Measurements from ENCODE around the gene ERG28. TPM values are rescaled to one million over a fixed set of nuclear protein-coding genes. Genes with fewer than 3 reads are reported as not detected.

Gene ERG28
- polyA plus RNA-seq, 1 experiment = 23.7 TPM

DNA sequence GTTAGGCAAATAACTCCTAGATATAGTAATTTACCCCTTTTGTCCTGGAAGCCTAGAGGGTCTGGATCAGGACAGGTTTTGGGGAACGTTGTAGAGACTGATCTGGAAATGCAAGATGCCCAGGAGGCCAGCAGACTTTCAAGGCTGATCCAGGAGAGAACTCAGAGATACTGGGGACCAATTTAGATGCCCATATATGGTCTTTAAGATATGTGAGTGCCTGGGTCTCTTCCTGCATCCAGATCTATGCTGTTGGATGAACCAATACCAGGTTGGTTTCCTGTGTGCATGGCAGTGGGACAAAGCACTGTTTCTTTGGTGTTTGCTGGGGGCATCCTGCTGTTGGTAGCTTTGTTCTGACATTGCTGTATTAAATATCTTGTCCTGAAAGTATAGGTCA lies 5.4 kb downstream of the ERG28 start:
- POLR2A ChIA-PET = no interaction called here
- CTCF ChIA-PET = interaction anchor here (0.7 to 16.2 kb wide), 15 partner anchors 8 to 327 kb away, joined by 3 to 480 read pairs (median 6); partner anchors contain the start of genes FLVCR2 and TGFB3
- peaks cover 2% of the 10 kb centered on the region; the same call in 1 of the 2 replicates for H3K36me3 ChIP-seq (ENCODE audit: control insufficient read depth, insufficient read depth, low read length)
- H3K27me3 ChIP-seq (ENCODE audit: control insufficient read depth, insufficient read depth, low read length) = no peaks in the 10 kb centered on the region
- TF ChIP-seq, protein P1, sequence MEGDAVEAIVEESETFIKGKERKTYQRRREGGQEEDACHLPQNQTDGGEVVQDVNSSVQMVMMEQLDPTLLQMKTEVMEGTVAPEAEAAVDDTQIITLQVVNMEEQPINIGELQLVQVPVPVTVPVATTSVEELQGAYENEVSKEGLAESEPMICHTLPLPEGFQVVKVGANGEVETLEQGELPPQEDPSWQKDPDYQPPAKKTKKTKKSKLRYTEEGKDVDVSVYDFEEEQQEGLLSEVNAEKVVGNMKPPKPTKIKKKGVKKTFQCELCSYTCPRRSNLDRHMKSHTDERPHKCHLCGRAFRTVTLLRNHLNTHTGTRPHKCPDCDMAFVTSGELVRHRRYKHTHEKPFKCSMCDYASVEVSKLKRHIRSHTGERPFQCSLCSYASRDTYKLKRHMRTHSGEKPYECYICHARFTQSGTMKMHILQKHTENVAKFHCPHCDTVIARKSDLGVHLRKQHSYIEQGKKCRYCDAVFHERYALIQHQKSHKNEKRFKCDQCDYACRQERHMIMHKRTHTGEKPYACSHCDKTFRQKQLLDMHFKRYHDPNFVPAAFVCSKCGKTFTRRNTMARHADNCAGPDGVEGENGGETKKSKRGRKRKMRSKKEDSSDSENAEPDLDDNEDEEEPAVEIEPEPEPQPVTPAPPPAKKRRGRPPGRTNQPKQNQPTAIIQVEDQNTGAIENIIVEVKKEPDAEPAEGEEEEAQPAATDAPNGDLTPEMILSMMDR (IDR thresholded peaks at IDR 0.05; ENCODE audit: insufficient read depth, low read depth, low read length) = no peak
- H3K4me3 ChIP-seq (ENCODE audit: low read depth, low read length) = no peak overlapping the region
- no peak for DNase-seq (ENCODE audit: low read depth)

DNA sequence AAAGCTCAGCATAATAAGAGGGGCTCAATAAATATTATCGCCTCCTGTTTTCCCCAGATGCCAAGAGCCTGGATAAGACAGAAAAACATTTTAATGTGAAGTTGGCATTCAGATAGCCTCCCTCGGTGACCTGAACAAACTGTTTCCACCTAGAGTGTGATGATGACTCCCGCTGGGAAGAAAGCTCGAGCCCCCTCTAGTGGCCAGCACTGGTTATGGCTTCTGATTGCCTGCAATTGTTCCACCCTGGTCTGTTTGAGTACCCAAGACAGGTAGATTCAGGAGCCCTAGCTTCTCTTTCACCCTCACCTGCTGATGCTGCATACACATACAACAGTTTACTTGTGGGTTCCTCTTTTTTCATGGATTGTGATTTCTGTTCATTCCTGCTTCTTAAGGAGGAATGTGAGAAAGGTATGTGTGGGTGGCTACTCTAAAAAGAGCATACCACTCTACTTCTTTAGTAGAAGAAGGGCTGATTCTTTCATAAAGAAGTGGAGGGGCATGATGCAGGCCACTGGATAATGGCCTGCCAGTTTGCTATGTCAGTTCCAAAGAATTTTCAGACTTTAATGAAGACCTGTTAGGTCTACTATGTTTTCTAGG lies 6.4 kb downstream of the ERG28 start:
- ChIA-PET POLR2A (interaction anchor here (1.1 kb wide), 1 partner anchor 78 kb away, joined by 3 read pairs; no protein-coding TSS in a partner anchor), CTCF (interaction anchor here (0.6 to 16.2 kb wide), 23 partner anchors 9 to 378 kb away, joined by 3 to 480 read pairs (median 5); partner anchors contain the start of genes FLVCR2 and TGFB3)
- Histone ChIP-seq H3K4me3 (ENCODE audit: low read depth, low read length) (no peak overlapping the region), H3K27me3 (ENCODE audit: control insufficient read depth, insufficient read depth, low read length) (no peaks in the 10 kb centered on the region), H3K36me3 (ENCODE audit: control insufficient read depth, insufficient read depth, low read length) (peaks cover 2% of the 10 kb centered on the region; the same call in 1 of the 2 replicates)
- no peak for DNase-seq (ENCODE audit: low read depth)
- TF ChIP-seq, protein P1 (IDR thresholded peaks at IDR 0.05; ENCODE audit: insufficient read depth, low read depth, low read length) = peak; percentile 95

DNA sequence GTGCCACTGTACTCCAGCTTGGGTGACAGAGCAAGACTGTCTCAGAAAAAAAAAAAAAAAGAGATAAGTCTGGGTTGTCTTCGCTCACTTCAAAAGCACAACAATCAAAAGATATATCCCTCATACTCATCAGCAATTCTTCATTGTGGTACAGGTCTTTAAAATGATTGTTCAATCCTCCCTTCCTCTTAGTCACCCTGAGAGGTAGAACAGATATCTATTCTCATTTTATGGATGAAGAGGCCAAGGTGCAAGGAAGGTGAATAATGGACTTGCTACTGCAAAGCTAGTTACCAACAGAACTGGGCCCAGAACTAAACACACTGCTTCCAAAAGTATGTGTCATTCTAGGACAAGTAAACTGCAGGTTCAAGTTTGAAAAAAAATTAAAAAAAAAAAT lies 7.1 kb downstream of the ERG28 start:
- Histone ChIP-seq H3K36me3 (ENCODE audit: control insufficient read depth, insufficient read depth, low read length) (peaks cover 2% of the 10 kb centered on the region; the same call in 1 of the 2 replicates), H3K27me3 (ENCODE audit: control insufficient read depth, insufficient read depth, low read length) (no peaks in the 10 kb centered on the region), H3K4me3 (ENCODE audit: low read depth, low read length) (no peak overlapping the region)
- ChIA-PET CTCF (interaction anchor here (0.6 to 16.2 kb wide), 19 partner anchors 10 to 377 kb away, joined by 3 to 480 read pairs (median 5); partner anchors contain the start of gene FLVCR2), POLR2A (interaction anchor here (1.1 kb wide), 1 partner anchor 77 kb away, joined by 3 read pairs; no protein-coding TSS in a partner anchor)
- TF ChIP-seq, protein P1 (IDR thresholded peaks at IDR 0.05; ENCODE audit: insufficient read depth, low read depth, low read length) = no peak
- no peak for DNase-seq (ENCODE audit: low read depth)

DNA sequence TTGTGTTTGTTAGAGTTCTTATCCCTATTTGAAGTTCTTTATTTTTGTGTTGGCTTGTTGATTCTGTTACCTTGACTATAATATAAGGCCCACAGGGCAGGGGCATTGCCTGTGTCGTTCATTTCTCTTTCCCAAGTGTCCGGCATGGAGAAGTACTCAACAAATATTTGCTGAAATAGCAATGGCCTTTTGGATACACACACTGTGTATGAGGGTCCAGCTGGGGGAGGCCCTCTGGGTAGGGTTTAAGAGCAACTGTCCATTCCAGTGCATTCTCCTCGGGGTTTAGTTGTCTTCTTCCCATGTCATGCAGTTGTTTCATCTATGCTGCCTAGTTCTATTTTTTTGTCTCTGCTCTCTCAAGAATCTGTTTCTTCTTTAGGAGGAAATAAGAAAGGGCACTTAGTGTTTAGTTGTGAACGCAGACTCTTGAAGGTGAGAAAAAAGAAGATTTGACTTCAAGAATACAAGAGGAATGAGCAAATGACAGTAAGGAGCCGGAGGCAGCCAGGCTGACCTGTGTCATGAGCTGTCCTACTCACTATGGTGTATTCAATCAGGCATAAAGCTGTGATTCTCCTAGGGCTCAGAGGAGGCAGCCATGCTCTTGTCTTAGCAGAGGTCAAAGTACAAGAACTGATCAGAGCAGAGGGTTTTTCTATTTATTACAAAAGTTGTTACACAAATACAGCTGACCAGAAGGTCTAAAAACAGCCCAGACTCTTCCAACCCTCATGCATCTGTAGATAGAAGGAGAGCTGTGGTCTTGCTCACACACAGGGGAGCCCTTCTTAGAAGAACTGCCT lies 10.2 kb downstream of the ERG28 start:
- Histone ChIP-seq H3K4me3 (ENCODE audit: low read depth, low read length) (no peak overlapping the region), H3K27me3 (ENCODE audit: control insufficient read depth, insufficient read depth, low read length) (no peaks in the 10 kb centered on the region), H3K36me3 (ENCODE audit: control insufficient read depth, insufficient read depth, low read length) (peaks cover 2% of the 10 kb centered on the region; the same call in 1 of the 2 replicates)
- ChIA-PET CTCF (interaction anchor here (1.0 to 16.2 kb wide), 5 partner anchors 10 to 89 kb away, joined by 3 to 480 read pairs (median 6); partner anchors contain the start of genes ERG28, FLVCR2 and TTLL5), POLR2A (no interaction called here)
- no peak for DNase-seq (ENCODE audit: low read depth)
- TF ChIP-seq, protein P1 (IDR thresholded peaks at IDR 0.05; ENCODE audit: insufficient read depth, low read depth, low read length) = no peak

DNA sequence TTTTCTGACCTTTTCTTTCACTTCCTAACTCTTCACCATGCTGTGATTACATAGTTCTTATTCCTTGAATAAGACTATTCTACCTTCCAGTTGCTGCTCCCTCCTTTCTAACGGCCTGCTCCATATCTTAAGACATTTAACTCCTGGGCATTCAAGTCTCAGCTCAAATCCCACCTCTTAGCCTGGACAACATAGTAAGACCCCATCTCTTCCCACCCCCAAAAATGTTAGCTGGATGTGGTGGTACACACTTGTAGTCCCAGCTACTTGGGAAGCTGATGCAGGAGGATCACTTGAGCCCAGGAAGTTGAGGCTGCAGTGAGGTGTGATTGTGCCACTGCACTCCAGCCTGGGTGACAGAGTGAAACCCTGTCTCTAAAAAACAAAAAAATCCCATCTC lies 10.9 kb downstream of the ERG28 start:
- Histone ChIP-seq H3K27me3 (ENCODE audit: control insufficient read depth, insufficient read depth, low read length) (no peaks in the 10 kb centered on the region), H3K4me3 (ENCODE audit: low read depth, low read length) (no peak overlapping the region), H3K36me3 (ENCODE audit: control insufficient read depth, insufficient read depth, low read length) (peaks cover 2% of the 10 kb centered on the region; the same call in 1 of the 2 replicates)
- TF ChIP-seq, protein P1 (IDR thresholded peaks at IDR 0.05; ENCODE audit: insufficient read depth, low read depth, low read length) = no peak
- DNase-seq (ENCODE audit: low read depth) = no peak
- ChIA-PET POLR2A (no interaction called here), CTCF (interaction anchor here (1.2 to 16.2 kb wide), 4 partner anchors 9 to 89 kb away, joined by 5 to 480 read pairs (median 6); partner anchors contain the start of genes ERG28, FLVCR2 and TTLL5)
